HG03139 (cell line): ENCODE results near the gene JMJD8.
A peak's percentile ranks its signal among the peaks of the same experiment; 100 is the strongest.

Experiments used
- ATAC-seq: cut with Tn5 transposase; IDR thresholded peaks from one replicate; pipeline ENCODE4 v1.9.1; 2021; ENCODE audit not compliant: unreplicated experiment

Gene JMJD8, protein sequence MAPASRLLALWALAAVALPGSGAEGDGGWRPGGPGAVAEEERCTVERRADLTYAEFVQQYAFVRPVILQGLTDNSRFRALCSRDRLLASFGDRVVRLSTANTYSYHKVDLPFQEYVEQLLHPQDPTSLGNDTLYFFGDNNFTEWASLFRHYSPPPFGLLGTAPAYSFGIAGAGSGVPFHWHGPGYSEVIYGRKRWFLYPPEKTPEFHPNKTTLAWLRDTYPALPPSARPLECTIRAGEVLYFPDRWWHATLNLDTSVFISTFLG

DNA sequence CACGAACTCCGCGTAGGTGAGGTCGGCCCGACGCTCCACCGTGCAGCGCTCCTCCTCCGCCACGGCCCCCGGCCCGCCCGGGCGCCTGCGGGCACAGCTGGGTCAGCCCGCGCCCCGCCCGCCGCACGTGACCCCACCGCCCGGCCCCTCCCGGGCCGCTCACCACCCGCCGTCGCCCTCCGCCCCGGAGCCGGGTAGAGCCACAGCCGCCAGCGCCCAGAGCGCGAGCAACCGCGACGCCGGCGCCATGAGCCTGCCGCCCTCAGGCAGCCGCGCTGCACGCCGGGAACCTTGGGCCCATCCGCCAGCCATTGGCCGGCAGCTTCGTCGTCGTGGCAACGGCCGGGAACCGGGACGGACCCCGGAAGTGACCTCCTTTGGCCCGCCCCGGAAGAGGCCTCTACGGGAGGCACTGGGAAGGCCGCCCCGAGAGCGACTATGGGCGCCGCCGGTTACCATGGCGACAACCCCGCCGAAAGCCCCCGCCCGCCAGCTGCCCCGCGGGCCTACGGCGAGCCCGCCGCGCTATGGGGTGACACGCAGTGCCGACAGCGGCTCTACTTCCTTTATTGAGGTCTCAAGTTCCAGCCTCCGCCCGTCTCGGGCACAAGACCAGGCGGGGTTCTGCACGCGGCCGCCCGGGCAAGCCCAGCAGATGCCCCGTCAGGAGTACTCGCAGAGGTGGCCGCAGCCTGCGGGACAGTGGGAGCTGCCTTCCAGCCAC is at the start of gene JMJD8:
JMJD8 (minus strand) TSS at position 264 of the 724 bp plus-strand sequence; CDS start at position 249, 15 bp downstream.
- ATAC-seq = peak; percentile 35

DNA sequence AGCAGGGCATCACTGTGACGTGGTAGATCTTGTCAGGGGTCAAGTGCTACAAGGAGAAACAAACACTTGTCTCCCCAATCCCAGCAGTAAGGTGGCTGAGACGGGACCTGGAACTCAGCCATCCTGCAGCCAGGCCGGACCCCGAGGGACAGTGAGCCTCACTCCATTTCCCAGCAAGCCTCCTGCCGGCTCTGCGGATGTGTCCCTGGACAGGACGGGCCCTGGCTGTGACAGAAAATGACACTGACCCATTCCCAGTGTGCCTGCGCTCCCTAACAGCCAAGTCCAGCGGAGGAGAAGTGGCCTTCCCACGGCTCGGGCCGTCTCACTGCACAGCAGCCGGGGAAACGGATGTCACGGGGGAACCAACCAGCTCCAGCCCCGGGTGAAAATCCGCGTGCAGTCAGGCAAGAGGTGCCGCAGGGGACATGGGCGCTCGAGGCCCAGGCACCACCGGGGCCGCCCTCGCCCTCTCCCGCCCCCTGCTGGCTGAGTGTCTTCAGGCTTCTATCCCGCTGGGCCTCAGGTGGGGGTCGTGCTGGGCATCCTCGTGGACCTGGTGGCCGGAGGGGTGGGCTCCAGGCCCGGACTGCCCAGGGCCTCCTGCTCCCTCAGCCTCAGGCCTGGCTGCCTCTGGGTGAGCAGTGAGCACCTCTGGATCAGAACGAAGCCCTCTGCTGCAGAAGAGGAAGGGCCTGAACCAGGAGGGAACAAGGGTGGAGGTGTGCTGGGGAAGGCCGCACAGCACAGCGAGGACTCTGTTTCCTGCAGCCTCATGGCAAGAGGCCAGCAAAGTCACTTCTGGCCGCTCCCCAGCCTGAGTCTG is 49.5 kb upstream of the JMJD8 start:
- ATAC-seq = no peak

DNA sequence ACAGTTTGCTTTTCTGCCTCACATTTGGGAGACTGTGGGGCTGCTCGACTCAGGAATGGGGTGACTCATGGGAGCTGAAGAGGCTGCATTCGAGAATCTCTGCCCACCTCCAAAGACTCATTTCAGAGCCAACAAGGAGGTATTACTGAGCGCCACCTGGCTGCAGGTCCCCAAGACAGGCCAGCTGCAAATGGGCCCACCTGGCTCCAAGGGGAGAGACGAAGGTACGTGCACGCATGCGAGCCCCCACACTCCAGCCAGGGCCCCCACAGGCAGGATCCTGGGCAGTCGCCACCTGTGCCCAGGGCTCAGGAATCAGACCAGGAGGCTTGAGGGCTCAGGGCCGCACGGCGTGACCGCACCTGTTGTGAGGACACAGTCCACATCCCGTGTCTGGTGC is 48.8 kb upstream of the JMJD8 start:
- ATAC-seq = no peak

DNA sequence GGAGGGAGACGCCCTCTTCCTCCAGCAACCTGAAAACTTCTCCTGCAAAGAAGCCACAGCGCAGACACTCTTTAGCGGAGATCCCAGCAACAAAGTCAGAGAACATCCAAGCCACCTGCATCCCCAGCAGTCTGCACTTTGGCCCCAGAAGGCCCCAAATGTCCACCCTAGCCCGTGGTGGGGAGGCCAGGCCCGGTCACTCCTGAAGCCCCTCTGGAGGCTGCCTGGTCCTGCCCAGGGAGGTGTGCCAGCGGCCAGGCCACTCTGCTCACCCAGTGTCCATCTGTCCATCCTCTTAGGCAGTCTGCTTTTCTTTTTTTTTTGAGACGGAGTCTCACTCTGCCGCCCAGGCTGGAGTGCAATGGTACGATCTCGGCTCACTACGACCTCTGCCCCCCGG is 48.2 kb upstream of the JMJD8 start:
- ATAC-seq = no peak

DNA sequence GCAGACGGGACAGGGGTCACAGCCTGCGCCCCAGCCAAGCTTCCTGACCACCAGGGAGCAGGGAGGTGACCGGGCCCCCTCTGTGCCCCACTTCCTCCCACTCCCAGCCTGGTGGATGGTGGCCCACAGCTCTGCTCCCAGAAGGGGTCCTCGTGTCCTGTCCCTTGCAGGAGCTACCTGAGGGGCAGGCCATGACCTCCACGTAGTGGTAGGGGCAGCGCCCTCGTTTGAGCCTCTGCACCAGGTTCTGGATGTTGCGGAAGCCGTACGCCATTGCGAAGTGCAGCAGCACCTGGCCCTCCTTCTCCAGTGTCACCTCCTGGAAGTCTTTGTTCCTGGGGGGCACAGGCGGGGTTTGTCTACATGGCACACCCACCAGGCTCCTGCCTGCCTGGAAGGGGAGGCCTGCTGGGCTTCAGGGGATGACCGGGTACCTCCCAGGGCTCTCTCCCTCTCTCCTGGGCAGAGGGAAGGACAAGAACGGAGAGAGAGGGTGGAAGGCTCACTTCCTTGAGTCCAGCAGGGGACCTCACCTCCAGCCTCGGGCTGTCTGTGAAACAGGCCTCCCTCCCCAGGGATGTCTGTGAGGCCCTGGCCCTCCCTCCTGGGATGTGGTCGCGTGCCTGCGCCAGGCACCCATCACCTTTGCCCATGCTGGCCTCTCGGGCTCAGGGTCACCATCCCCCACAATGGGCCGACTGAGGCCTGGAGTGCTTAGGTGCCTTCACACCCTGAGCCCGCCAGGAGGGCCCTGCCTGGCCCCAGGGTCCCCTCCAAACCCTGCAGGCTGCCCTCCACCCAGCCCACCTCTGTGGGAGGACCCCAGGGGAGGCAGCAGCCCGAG is 46.8 kb upstream of the JMJD8 start:
- no peak for ATAC-seq

DNA sequence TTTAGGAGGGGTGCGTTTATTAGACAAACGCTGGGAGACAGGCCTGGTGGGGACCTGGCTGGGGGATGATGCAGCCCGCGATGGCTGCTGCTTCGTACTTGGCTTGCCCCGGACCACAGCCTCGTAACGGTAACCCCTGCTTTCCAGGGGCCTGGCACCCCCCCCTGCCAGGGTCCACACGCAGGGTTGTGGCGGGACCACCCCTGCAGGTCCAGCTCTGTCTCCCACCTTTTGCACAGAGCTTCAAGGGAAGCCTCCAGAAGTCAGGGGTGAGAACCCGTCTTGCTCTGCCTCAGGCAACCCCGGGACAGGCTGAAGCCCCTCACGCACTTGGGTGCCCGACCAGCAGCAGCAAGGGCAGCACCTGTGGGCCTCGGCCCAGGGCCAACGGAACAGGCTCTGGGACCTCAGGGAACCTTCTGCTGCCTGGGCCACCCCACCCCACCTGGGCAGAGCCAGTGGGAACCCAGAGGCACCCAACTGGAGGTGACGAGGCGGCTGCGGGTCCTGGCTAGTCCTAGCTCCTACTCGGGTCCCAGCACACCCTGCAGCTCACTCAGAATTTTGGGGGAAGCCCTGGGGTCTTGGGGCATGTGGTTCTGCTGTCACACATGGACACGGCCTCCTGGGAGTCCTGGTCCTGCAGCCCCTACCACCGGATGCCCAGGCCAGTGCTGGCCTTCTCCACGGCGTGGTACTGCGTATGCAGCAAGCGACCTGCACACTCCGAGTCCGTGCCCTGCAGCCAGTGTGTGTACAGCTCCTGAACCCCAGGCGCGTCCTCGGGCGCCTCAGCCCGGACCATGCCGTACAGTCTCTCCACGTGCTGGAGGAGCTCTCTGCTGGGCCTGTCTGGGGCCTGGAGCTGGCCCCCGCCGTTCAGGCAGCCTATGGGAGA is 45.9 kb upstream of the JMJD8 start:
- no peak for ATAC-seq

DNA sequence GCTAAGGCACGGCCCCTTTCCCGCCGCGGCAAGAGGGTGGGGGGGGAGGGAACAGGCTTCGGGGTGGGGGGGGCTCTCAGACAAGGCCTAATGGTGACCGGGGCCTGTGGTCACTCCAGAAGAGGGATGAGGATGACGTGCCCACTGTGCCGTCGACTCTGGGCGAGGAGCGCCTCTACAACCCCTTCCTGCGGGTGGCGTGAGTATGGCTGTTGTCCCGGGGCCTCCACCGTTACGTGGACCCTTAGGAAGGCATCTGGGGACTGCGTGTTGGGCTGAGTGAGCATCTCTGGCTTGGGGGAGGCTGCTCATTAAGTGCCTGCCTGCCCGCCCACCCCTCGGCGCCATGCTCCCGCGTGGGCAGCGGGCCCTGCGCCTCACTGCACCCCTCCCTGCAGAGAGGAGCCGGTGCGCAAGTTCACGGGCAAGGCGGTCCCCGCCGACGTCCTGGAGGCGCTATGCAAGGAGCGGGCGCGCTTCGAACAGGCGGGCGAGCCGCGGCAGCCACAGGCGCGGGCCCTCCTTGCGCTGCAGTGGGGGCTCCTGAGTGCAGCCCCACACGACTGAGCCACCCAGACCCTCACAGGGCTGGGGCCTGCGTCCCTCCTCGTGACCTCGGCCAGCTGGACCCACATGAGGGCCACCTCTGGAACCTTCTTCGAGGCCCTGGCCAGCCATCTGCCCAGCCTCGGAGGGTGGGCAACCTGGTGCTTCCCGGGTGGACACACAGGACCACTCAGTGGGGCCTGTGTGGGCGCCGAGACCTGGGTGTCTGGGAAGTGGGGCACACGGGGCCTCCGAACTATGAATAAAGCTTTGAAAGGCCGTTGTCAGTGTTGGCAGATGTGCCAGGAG is 45.0 kb upstream of the JMJD8 start:
- ATAC-seq = no peak

DNA sequence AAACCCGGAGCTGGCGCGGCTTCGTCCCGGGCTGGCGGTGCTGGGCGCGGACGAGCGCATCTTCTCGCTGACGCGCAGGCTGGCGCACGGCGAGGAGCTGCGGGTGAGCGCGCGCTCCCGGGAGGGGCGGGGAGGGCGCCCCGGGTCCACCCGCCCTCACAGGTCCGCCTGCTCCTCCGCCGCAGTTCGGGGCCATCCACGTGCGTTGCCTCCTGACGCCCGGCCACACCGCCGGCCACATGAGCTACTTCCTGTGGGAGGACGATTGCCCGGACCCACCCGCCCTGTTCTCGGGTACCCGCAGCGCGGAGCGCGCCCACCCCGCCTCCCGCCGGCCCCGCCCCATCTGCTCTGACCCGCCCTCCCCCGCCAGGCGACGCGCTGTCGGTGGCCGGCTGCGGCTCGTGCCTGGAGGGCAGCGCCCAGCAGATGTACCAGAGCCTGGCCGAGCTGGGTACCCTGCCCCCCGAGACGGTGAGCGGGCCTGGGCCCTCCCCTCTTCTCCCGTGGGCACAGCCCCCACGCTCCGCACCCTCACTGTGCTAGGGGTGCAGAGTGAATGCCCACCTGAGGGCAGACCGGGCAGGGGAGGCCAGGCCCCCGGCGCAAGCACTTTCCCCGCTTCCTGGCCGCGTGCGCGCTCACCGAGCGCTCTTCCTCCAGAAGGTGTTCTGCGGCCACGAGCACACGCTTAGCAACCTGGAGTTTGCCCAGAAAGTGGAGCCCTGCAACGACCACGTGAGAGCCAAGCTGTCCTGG is 44.2 kb upstream of the JMJD8 start:
- ATAC-seq = no peak

DNA sequence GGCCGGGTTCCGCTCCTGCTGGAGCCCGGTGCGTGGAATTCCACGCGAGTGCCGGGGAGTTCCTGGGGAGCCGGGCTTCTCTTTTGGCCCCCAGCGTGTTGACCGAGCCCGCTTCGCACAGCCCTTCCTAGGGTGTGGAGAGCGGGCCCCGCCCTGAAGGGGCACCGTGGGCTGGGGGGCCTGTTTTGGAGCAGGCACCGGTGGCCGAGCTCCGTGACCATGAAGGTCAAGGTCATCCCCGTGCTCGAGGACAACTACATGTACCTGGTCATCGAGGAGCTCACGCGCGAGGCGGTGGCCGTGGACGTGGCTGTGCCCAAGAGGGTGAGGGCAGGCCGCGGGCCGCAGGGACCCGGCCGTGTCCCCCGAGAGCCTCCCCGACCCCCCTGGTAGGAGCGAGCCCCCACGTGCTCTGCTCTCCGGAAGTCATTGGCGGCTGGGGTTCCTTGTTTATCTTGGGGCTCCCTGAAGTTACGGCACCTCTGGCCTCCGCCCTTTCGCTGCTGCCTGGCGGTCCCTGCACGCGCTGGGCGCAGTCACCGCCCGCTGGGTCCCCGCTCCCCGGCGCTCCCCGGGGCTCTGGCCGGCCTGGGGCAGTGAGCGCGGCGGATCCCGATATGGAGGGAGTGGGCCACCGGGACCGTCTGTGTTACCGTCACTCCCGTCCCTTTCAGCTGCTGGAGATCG is 43.3 kb upstream of the JMJD8 start:
- no peak for ATAC-seq

DNA sequence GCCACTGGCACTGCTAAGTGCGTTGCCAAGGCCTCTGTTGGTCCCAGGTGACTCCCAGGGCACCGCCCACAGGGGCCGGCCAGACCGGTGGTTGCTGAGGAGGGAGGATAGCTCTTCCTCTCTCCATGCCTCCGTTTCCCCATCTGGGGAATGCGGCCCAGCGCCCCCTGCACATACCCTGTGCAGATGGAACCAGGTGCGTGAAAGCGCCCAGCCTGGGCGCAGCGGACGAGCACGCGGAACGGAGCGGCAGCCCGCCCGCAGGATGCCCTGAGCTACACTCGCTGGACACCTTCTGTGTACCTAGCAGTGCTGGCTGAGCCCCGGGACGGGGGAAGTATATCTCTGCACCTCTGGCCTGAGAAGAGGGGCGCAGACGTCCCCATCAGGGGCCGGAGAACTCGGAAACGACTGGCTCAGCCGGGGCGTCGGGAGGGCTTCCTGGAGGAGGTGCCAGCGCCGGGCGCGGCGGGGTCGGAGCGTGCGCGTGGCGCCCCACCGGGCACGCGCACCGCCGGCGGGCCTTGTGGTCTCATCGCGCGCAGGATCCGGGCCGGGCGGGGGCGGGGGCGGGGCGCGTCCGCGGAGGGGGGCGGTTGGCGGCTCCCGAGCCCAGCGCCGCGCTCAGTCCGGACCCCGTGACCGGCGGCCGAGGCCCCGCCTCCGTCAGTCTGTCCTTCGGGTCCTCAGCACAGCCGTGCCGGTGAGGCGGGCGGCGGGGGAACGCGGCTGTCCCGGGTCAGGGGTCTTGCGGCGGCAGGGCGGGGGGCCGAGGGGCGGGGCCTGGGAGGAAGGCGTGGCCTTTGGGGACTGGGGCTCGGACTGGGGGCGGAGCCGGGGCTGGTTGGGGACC is 42.5 kb upstream of the JMJD8 start, which contains the start of the genes CCDC78 and HAGHL:
CCDC78 (minus strand) TSS at position 6 of the 853 bp plus-strand sequence. CDS start 76 bp downstream, outside the sequence.
HAGHL (plus strand) TSS at position 669 of the 853 bp plus-strand sequence. CDS start 404 bp downstream, outside the sequence.
- no peak for ATAC-seq

DNA sequence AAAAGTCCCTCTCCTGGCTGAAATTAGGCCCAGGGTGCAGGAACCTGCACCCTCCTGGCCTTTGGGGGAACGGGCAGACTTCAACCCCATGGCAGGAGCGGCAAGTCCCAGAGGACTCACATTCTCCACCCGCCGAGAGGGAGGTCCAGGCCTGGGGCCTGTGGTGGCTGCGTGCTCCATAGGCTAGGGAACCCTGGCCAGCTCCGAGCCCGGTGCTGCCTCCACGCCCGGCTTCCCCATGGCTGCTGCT is 42.0 kb upstream of the JMJD8 start:
- ATAC-seq = no peak

DNA sequence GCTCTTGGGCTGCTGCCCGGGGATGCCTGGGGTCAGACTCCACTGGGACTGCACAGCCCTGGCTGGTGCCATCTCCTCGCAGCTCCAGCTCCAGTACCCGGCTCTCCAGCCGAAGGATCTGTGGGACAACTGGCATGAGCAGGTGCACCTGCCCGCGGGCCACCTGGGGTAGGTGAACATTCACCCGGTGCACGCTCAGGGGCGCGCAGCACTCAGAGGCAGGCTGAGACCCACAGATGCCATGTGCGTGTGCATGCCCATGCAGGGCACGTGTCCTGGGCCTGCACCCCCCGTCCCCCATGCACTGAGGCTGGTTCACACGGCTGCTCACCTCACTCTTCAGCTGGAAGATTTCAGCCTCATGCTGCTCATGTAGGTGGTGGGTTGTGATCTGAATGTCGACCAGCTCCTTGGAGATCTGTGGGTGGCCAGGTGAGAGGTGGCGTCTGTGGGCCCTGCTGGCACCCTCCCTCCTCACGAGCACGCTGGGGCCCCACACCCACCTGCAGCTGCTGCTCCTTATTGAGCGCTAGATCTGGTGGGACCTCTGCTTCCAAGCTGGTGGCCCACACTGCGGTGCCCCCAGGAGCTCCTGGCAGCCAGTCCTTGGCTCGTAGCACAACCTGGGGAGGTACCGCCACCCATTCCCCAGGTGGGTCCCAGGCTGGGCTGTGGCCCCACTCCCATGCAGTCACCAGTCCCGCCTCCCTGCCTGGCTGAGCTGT is 41.5 kb upstream of the JMJD8 start:
- ATAC-seq = no peak

DNA sequence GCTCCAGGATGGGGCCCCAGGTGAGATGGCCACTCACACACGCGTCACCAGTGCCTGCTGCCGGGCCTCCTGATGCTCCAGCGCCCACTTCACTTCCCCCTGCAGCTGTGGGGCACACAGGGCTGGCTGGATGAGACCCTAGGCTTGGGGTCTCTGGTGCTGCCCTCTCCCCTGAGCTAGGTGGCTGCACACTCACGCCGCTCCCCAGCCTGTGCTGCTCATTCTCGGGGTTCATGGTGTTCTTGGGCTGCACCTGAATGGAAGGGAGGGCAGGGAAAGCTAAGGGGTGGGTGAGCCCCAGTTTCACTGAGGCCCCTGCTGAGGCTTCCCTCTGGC is 40.9 kb upstream of the JMJD8 start:
- no peak for ATAC-seq

DNA sequence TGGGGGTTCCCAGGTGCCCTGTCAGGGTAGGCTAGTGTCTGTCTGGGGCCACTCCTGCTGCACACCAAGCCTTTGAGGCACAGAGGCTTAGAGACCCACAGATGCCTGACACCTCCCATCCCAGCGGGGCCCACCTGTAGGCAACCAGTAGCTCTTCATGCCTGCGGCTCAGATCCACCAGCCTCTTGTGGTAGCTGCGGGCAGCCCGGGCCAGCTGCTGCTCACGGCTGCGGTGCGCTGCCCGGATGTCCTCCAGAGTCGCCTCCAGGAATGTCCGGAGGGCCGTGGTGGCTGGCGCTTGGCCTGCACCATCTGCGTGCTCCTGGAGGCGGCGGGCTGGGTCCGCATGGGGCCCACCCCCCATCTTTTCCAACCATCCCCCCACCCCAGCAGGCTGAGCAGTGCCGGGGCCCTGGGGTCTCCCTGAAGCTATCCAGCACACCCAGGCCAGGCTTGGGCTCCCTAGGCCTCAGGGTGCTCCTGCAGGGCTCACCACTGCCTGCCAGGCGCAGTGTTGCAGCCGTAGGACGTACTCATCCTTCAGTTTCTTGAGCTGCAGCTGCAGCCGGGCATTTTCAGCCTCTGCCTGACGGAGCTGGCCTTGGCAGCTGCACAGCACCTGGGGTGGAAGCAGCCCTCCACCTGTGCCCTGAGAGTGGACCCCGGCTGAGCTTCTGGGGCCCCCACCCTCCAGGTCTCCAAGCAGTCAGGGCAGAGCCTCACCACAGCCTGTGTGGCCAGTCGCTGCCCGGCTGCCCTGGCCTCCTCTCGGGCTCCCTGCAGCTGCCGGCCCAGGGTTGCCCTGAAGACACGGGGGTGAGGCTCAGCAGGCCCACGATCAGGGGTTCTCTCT is 40.3 kb upstream of the JMJD8 start:
- ATAC-seq = no peak

DNA sequence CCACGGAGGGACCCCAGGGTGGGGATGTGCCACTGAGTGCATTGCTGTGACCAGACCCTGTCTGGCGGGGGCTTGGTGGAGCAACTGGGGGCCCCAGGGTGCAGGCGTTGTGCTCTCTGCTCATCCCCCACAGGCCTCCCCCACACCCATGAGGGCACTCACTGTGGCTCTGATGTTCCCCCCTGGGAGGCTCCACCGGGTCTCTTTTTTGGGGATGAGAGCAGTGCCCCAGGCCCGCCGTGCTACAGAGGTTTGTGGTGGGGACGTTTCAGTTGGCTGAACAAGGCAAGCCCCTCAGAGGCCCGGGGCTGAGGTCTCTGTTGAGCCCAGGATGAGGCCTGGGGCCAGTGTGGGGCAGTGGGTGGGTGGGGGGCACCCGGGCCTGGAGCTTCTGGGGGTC is 39.6 kb upstream of the JMJD8 start:
- no peak for ATAC-seq
